Mesothelial cell of epicardium (in vitro differentiated cells): ENCODE results near the gene RBM23. TPM values are rescaled to one million over a fixed set of nuclear protein-coding genes. Genes with fewer than 3 reads are reported as not detected.
"Not testable (repeated sequence)": the region's sequence is repeated elsewhere in the genome, so short reads cannot be mapped to it uniquely, and the experiment has no call there.

ENCODE experiments used
- DNase-seq, 2 experiments: peaks; one replicate each; pipeline ENCODE4 v3.0.0; 2021; ENCODE audit warnings: low spot score in 2 of 2; ENCODE audit not compliant: unreplicated experiment in 2 of 2
- H3K27ac Mint-ChIP-seq: 2 replicates; pipeline ENCODE4 v1.8.0; 2021; ENCODE audit warnings: mixed read lengths
- H3K27me3 Mint-ChIP-seq: 2 replicates; pipeline ENCODE4 v1.8.0; 2021; ENCODE audit warnings: low read depth, mixed read lengths
- H3K36me3 Mint-ChIP-seq: 2 replicates; pipeline ENCODE4 v1.8.0; 2021; ENCODE audit warnings: mixed read lengths
- H3K4me1 Mint-ChIP-seq: 2 replicates; pipeline ENCODE4 v1.8.0; 2021; ENCODE audit warnings: mixed read lengths
- H3K4me3 Mint-ChIP-seq: 2 replicates; pipeline ENCODE4 v1.8.0; 2021; ENCODE audit warnings: mild to moderate bottlenecking, moderate library complexity, mixed read lengths
- H3K9me3 Mint-ChIP-seq: 2 replicates; pipeline ENCODE4 v1.8.0; 2021; ENCODE audit warnings: mixed read lengths
- total RNA-seq: library from RNA; stranded (reverse); gene quantifications from 3 replicates; pipeline ENCODE4 v1.2.1, GENCODE V29; 2021
- TF ChIP-seq, protein P1 (sequence below): fragments of 200-600 bp; sonication (generic); IDR thresholded peaks from one replicate; pipeline ENCODE4 v1.5.0; 2021; ENCODE audit warnings: antibody characterized with exemption; ENCODE audit not compliant: unreplicated experiment

Gene RBM23
- total RNA-seq, 1 donor from 2014 or later: 97.9 TPM

DNA sequence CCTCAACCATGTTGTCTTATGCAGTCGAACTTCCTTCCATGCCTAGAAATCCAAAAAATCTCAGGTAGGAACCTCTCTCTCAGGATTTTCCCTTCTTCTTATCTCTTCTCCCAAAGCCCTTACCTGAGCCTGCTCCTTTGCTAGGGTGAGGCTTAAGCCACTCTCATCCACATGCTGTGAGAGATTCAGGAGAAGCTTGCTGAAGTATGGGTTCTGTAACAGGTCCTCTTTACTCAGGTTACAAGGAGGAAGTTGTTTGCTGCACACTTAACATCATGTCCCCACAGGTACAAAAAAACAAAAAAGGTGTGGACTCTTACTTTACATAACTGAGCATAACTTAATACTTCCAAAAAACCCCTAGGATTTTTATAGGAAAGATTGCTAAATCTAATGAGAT, 33.5 kb upstream of the RBM23 start:
- Mint-ChIP-seq H3K4me3 (no peak overlapping the region), H3K27ac (no peak overlapping the region), H3K9me3 (no peaks in the 10 kb centered on the region), H3K4me1 (peaks cover 15% of the 10 kb centered on the region), H3K27me3 (no peaks in the 10 kb centered on the region), H3K36me3 (peaks cover 18% of the 10 kb centered on the region)
- DNase-seq: no peak
- TF ChIP-seq, protein P1, sequence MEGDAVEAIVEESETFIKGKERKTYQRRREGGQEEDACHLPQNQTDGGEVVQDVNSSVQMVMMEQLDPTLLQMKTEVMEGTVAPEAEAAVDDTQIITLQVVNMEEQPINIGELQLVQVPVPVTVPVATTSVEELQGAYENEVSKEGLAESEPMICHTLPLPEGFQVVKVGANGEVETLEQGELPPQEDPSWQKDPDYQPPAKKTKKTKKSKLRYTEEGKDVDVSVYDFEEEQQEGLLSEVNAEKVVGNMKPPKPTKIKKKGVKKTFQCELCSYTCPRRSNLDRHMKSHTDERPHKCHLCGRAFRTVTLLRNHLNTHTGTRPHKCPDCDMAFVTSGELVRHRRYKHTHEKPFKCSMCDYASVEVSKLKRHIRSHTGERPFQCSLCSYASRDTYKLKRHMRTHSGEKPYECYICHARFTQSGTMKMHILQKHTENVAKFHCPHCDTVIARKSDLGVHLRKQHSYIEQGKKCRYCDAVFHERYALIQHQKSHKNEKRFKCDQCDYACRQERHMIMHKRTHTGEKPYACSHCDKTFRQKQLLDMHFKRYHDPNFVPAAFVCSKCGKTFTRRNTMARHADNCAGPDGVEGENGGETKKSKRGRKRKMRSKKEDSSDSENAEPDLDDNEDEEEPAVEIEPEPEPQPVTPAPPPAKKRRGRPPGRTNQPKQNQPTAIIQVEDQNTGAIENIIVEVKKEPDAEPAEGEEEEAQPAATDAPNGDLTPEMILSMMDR: no peak

DNA sequence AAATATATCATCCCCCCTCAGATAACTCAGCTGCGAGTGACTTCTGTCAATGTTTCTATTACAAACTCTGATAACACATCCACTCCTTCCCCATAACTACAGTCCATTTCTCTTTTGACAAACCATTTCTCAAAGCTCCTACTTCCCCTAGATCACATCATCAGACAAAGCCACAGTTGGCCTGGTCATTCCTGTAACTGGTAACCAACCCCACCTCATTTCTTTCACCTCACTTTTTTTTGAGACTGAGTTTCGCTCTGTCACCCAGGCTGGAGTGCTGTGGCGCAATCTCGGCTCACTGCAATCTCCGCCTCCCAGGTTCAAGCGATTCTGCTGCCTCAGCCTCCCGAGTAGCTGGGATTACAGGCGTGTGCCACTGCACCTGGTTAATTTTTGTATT, 32.8 kb upstream of the RBM23 start:
- DNase-seq: not testable (repeated sequence)
- peaks cover 22% of the 10 kb centered on the region for H3K36me3 Mint-ChIP-seq

DNA sequence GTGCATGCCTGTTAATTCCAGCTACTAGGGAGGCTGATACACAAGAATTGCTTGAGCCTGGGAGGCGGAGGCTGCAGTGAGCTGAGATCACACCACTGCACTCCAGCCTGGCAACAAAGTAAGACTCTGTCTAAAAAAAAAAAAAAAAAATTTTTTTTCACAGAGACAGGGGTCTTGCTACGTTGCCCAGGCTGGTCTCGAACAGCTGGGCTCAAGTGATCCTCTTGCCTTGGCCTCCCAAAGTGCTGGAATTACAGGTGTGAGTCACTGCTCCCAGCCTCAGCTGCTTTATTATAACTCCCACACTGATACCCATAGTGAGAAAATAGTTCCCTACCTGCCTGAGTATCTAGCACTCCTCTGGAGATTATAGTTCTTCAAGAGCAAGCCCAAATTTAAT, 26.7 kb upstream of the RBM23 start:
- H3K4me1 Mint-ChIP-seq: no peaks in the 10 kb centered on the region
- no peaks in the 10 kb centered on the region for H3K27me3 Mint-ChIP-seq
- H3K4me3 Mint-ChIP-seq: no peak overlapping the region
- peaks cover 28% of the 10 kb centered on the region for H3K36me3 Mint-ChIP-seq
- no peak for DNase-seq
- TF ChIP-seq, protein P1: no peak
- H3K27ac Mint-ChIP-seq: no peak overlapping the region
- H3K9me3 Mint-ChIP-seq: no peaks in the 10 kb centered on the region

More for the DNA sequence above, 32.8 kb upstream of the RBM23 start:
- peaks cover 15% of the 10 kb centered on the region for H3K4me1 Mint-ChIP-seq
- not testable (repeated sequence) for H3K9me3 Mint-ChIP-seq, H3K27ac Mint-ChIP-seq, H3K4me3 Mint-ChIP-seq, H3K27me3 Mint-ChIP-seq

DNA sequence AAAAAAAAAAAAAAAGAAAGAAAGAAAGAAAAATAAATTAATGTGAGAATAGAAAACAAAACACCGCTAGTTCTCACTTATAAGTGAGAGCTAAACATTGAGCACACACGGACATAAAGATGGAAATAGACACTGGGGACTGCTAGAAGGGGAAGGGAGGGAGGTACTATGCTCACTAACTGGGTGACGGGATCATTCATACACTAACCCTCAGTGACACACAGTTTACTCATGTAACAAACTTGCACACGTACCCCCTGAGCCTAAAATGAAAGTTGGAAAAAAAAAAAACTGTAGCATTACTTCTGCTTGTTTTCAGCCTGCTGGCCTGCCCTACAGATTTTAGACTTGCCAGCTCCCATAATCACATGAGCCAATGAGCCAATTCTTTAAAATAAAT, 20.7 kb upstream of the RBM23 start:
- TF ChIP-seq, protein P1: no peak
- no peak for DNase-seq
- Mint-ChIP-seq H3K4me3 (no peak overlapping the region), H3K27ac (no peak overlapping the region), H3K9me3 (no peaks in the 10 kb centered on the region), H3K36me3 (peaks cover 23% of the 10 kb centered on the region), H3K27me3 (no peaks in the 10 kb centered on the region), H3K4me1 (no peaks in the 10 kb centered on the region)

DNA sequence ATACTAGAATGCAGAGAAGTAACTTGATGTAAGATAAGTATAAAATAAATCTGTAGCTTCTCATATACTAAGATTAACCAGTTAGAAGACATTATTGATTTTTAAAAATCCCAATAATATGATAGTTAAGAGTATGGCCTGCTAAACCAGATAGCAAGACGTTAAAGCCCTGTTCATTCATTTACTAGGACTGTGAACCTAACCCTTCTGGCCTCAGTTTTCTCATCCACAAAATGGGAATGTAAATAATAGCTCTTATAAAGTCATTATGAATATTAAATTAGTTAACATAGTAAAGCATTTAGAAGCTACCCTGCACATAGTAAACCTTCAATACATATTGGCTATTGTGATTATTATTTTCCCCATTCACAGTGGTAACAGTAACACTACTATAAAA, 16.2 kb upstream of the RBM23 start:
- Mint-ChIP-seq H3K36me3 (peaks cover 9% of the 10 kb centered on the region), H3K4me3 (no peak overlapping the region), H3K27me3 (no peaks in the 10 kb centered on the region), H3K27ac (no peak overlapping the region), H3K9me3 (no peaks in the 10 kb centered on the region), H3K4me1 (peaks cover 9% of the 10 kb centered on the region)
- DNase-seq: no peak
- TF ChIP-seq, protein P1: no peak

DNA sequence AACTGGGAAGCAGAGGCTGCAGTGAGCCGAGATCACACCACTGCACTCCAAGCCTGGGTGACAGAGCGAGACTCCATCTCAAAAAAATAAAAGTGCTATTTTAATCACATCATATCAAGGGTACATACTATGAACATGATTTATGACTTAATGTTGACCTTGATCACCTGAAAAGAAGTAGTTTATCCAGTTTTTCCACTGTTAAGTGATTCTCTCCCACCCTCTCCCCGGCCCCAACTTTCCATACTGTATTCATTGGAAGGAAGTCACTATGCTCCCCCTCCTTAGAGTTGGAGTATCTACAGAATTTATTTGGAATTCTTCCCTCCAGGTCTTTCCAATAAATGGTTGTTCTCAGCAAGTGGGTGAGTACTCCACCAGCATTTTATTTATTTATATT, 13.2 kb upstream of the RBM23 start:
- no peak for DNase-seq
- H3K4me1 Mint-ChIP-seq: peaks cover 22% of the 10 kb centered on the region
- H3K27me3 Mint-ChIP-seq: no peaks in the 10 kb centered on the region
- H3K4me3 Mint-ChIP-seq: no peak overlapping the region
- peak overlapping the region; percentile 73 for H3K27ac Mint-ChIP-seq
- peaks cover 1% of the 10 kb centered on the region for H3K36me3 Mint-ChIP-seq
- TF ChIP-seq, protein P1: no peak
- H3K9me3 Mint-ChIP-seq: no peaks in the 10 kb centered on the region
